Measurements from ENCODE around the gene TFAM. TPM values are rescaled to one million over a fixed set of nuclear protein-coding genes. Genes with fewer than 3 reads are reported as not detected.
"Not testable (repeated sequence)": the region's sequence is repeated elsewhere in the genome, so short reads cannot be mapped to it uniquely, and the experiment has no call there.

TFAM gene
- total RNA-seq, 6 experiments from 2014 or later, result 15.2 to 23.0 (median 19.7) TPM

DNA sequence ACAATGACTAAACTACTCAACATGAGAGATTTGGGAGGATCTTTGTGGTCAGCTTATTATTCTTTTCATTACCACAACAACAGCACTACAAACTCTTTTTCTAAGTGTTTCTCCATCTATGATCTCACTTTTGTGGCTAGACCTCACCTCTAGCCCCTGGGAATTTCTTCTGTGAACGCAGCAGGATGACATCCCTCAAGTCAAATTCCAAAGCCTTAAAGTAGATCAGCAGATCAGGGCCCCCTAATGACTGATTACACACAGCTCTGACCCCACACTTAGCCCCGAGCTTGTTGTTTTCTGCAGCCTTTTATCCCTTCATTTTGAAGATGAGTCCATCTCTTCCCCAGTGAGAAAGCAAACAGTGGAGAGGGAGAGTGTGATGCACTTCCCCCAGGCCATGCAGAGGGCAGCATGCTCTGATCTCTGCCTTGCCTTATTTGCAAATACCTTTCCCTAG lies 27.3 kb downstream of the TFAM start:
- TF ChIP-seq, protein P1, sequence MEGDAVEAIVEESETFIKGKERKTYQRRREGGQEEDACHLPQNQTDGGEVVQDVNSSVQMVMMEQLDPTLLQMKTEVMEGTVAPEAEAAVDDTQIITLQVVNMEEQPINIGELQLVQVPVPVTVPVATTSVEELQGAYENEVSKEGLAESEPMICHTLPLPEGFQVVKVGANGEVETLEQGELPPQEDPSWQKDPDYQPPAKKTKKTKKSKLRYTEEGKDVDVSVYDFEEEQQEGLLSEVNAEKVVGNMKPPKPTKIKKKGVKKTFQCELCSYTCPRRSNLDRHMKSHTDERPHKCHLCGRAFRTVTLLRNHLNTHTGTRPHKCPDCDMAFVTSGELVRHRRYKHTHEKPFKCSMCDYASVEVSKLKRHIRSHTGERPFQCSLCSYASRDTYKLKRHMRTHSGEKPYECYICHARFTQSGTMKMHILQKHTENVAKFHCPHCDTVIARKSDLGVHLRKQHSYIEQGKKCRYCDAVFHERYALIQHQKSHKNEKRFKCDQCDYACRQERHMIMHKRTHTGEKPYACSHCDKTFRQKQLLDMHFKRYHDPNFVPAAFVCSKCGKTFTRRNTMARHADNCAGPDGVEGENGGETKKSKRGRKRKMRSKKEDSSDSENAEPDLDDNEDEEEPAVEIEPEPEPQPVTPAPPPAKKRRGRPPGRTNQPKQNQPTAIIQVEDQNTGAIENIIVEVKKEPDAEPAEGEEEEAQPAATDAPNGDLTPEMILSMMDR (IDR thresholded peaks at IDR 0.05), result no peak
- TF ChIP-seq POLR2A (IDR thresholded peaks at IDR 0.05), result no peak
- no peak for DNase-seq
- ATAC-seq, result no peak
- Histone ChIP-seq H3K4me1 (no peaks in the 10 kb centered on the region), H3K9me3 (no peaks in the 10 kb centered on the region), H3K27me3 (no peaks in the 10 kb centered on the region), H3K36me3 (no peaks in the 10 kb centered on the region), H3K27ac (no peak overlapping the region), H3K4me3 (no peak overlapping the region)
- 45% methylated on average over 2 of the region's 2 CpGs for WGBS (ENCODE audit: insufficient coverage, low coverage, low lambda C conversion rate, missing lambda C conversion rate)
- intact Hi-C loops (cut with DNase I), result no loop called here

DNA sequence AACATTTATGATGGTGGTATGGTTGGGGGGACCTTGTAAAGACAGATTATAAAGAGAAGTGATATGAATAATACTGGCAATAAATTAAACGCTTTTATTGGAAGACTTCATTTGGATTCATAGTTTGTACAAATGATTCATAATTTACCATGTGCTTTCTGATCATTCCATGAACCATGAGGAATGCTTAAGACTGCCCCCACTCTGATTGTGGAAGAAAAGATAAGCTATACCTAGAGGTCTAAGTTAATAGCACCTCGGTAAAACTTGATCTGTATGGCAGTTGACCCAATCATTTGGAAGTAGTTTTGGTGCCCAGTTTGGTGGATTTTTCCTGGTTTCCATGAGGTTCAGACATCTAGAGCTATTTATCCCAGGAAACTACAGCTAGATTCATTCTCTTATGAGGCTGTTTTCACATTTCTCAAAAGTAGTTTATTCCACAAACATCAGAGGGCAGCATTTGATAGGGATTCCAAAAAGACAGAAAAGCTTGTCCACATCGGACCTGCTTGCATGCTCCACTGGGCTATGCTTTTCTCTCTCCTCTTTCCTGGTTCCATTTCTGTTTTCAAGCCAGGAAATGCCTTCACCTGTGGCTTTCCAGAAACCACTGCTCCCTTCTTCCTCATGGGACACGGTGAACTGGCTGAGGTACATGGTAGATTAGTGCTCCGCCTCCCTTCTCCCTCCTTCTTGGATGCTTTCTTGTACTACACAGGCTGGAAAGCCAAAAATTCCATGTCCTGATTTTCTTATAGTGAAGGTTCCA lies 29.2 kb downstream of the TFAM start:
- peak; percentile 73 to 97 (median 80) for ATAC-seq
- no peaks in the 10 kb centered on the region for H3K36me3 ChIP-seq
- DNase-seq, result no peak
- TF ChIP-seq, protein P1 (IDR thresholded peaks at IDR 0.05), result peak; percentile 39 to 54 (median 46)
- no peak for TF ChIP-seq POLR2A (IDR thresholded peaks at IDR 0.05)
- H3K4me3 ChIP-seq, result no peak overlapping the region
- 40% methylated on average over 5 of the region's 5 CpGs for WGBS (ENCODE audit: insufficient coverage, low coverage, low lambda C conversion rate, missing lambda C conversion rate)
- intact Hi-C loops (cut with DNase I), result no loop called here
- H3K9me3 ChIP-seq, result no peaks in the 10 kb centered on the region
- no peaks in the 10 kb centered on the region for H3K27me3 ChIP-seq
- H3K4me1 ChIP-seq, result no peaks in the 10 kb centered on the region
- H3K27ac ChIP-seq, result no peak overlapping the region

DNA sequence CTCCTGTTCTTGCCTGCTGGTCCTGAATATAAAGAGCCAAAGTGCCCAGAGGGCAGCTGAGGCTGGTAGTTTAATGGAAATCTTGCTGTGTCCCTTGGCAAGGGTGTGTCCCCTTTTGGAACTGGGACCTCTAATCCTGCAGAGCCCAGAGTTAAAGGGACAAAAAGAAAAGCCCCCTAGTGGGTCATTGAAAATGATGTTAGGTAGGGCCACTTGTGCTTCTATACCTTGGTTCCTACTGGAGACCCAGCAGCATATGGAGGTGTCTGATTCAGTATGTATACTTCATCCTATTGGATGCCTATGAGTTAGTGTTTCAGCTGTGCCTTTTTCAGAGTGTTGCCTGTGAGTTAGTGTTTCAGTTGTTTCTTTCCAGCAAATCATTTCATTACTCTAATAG lies 30.5 kb downstream of the TFAM start:
- TF ChIP-seq, protein P1 (IDR thresholded peaks at IDR 0.05), result no peak
- TF ChIP-seq POLR2A (IDR thresholded peaks at IDR 0.05), result no peak
- H3K36me3 ChIP-seq, result no peaks in the 10 kb centered on the region
- H3K4me3 ChIP-seq, result no peak overlapping the region
- intact Hi-C loops (cut with DNase I), result no loop called here
- no peaks in the 10 kb centered on the region for H3K4me1 ChIP-seq
- ATAC-seq, result no peak
- no peak overlapping the region for H3K27ac ChIP-seq
- no peaks in the 10 kb centered on the region for H3K27me3 ChIP-seq
- no peak for DNase-seq
- H3K9me3 ChIP-seq, result no peaks in the 10 kb centered on the region

DNA sequence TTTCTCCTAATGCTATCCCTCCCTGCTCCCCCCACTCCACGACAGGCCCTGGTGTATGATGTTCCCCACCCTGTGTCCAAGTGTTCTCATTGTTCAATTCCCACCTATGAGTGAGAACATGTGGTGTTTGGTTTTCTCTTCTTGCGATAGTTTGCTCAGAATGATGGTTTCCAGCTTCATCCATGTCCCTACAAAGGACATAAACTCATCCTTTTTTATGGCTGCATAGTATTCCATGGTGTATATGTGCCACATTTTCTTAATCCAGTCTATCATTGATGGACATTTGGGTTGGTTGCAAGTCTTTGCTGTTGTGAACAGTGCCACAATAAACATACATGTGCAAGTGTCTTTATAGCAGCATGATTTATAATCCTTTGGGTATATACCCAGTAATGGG lies 32.7 kb downstream of the TFAM start:
- H3K27ac ChIP-seq; intact Hi-C loops (cut with DNase I); ATAC-seq; H3K9me3 ChIP-seq; H3K4me3 ChIP-seq; H3K36me3 ChIP-seq; H3K27me3 ChIP-seq; H3K4me1 ChIP-seq; DNase-seq: not testable (repeated sequence)
- 88% methylated on average over 1 of the region's 2 CpGs for WGBS (ENCODE audit: insufficient coverage, low coverage, low lambda C conversion rate, missing lambda C conversion rate)

DNA sequence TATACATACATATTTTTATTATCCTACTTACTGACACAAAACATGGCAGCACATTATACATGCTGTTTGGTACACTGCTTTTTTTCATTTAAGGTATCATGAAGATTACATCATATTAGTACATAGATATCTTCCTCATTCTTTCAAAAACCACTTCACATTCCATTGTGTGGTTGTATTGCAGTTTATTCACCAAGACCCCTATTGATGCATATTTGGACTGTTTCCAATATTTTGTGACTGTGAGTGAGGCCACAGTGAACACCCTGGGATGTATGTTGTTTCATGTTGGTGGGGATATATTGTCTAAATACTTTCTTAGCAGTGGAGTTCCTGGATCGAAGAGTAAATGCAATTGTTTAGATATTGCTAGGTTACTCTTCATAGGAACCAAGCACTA lies 39.0 kb downstream of the TFAM start:
- Histone ChIP-seq H3K4me3 (no peak overlapping the region), H3K27ac (no peak overlapping the region), H3K27me3 (no peaks in the 10 kb centered on the region), H3K36me3 (no peaks in the 10 kb centered on the region), H3K4me1 (no peaks in the 10 kb centered on the region), H3K9me3 (no peaks in the 10 kb centered on the region)
- 80% methylated on average over 1 of the region's 1 CpG for WGBS (ENCODE audit: insufficient coverage, low coverage, low lambda C conversion rate, missing lambda C conversion rate)
- ATAC-seq (no peak), DNase-seq (no peak)
- no peak for TF ChIP-seq POLR2A (IDR thresholded peaks at IDR 0.05)
- TF ChIP-seq, protein P1 (IDR thresholded peaks at IDR 0.05), result no peak
- intact Hi-C loops (cut with DNase I), result no loop called here

DNA sequence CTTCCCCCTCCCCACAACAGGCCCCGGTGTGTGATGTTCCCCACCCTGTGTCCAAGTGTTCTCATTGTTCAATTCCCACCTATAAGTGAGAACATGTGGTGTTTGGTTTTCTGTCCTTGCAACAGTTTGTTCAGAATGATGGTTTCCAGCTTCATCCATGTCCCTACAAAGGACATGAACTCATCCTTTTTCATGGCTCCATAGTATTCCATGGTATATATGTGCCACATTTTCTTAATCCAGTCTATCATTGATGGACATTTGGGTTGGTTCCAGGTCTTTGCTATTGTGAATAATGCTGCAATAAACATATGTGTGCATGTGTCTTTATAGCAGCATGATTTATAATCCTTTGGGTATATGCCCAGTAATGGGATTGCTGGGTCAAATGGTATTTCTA lies 43.2 kb downstream of the TFAM start:
- 93% methylated on average over 1 of the region's 1 CpG for WGBS (ENCODE audit: insufficient coverage, low coverage, low lambda C conversion rate, missing lambda C conversion rate)
- not testable (repeated sequence) for H3K27me3 ChIP-seq

More for the DNA sequence above, 43.2 kb downstream of the TFAM start:
- H3K9me3 ChIP-seq; intact Hi-C loops (cut with DNase I); H3K27ac ChIP-seq; DNase-seq; H3K36me3 ChIP-seq; H3K4me3 ChIP-seq; ATAC-seq; H3K4me1 ChIP-seq: not testable (repeated sequence)
